ENCODE data around the gene COQ2.
"Not testable (repeated sequence)": the region's sequence is repeated elsewhere in the genome, so short reads cannot be mapped to it uniquely, and the experiment has no call there.

COQ2 gene

GRCh38 chr4:83234902-83235644, 49.5 kb downstream of the COQ2 start:
- no peak for TF ChIP-seq CTCF (IDR thresholded peaks at IDR 0.05; ENCODE audit: low read depth, low read length, missing control alignments)
- no peak for DNase-seq (ENCODE audit: low read depth)
- H3K4me3 ChIP-seq (ENCODE audit: low read depth, low read length) = no peak overlapping the region

- H3K4me3 ChIP-seq (ENCODE audit: low read depth, low read length); DNase-seq (ENCODE audit: low read depth): not testable (repeated sequence)
These were observed 50.2 kb downstream of the COQ2 start for GRCh38 chr4:83234387-83234786.

GRCh38 chr4:83232082-83232481, 52.5 kb downstream of the COQ2 start:
- no peak for DNase-seq (ENCODE audit: low read depth)
- H3K4me3 ChIP-seq (ENCODE audit: low read depth, low read length) = no peak overlapping the region
- TF ChIP-seq CTCF (IDR thresholded peaks at IDR 0.05; ENCODE audit: low read depth, low read length, missing control alignments) = no peak

- DNase-seq (ENCODE audit: low read depth) = peak; percentile 62
- no peak overlapping the region for H3K4me3 ChIP-seq (ENCODE audit: low read depth, low read length)
- no peak for TF ChIP-seq CTCF (IDR thresholded peaks at IDR 0.05; ENCODE audit: low read depth, low read length, missing control alignments)
These were observed 53.0 kb downstream of the COQ2 start for GRCh38 chr4:83231620-83232076.

- DNase-seq (ENCODE audit: low read depth) = no peak
- no peak for TF ChIP-seq CTCF (IDR thresholded peaks at IDR 0.05; ENCODE audit: low read depth, low read length, missing control alignments)
- H3K4me3 ChIP-seq (ENCODE audit: low read depth, low read length) = no peak overlapping the region
These were observed 53.7 kb downstream of the COQ2 start for GRCh38 chr4:83230928-83231327.

- no peak for TF ChIP-seq CTCF (IDR thresholded peaks at IDR 0.05; ENCODE audit: low read depth, low read length, missing control alignments)
- no peak for DNase-seq (ENCODE audit: low read depth)
- no peak overlapping the region for H3K4me3 ChIP-seq (ENCODE audit: low read depth, low read length)
These were observed 54.8 kb downstream of the COQ2 start for GRCh38 chr4:83229791-83230190.

GRCh38 chr4:83228231-83228630, 56.4 kb downstream of the COQ2 start:
- no peak for DNase-seq (ENCODE audit: low read depth)
- TF ChIP-seq CTCF (IDR thresholded peaks at IDR 0.05; ENCODE audit: low read depth, low read length, missing control alignments) = no peak
- H3K4me3 ChIP-seq (ENCODE audit: low read depth, low read length) = no peak overlapping the region

Data from GM12864 (cell line).